DOHH2 (cell line): ENCODE data around the gene NEUROG1.

Experiments
- EZH2phosphoT487 ChIP-seq: fragments of 200-600 bp; sonication (generic); IDR thresholded peaks from 2 replicates; pipeline ENCODE4 v1.6.1; 2017; ENCODE audit warnings: borderline replicate concordance, mild to moderate bottlenecking, antibody characterized with exemption, low read length, moderate library complexity, mixed read lengths
- TF ChIP-seq, protein P1 (sequence below): fragments of 200-600 bp; sonication (generic); IDR thresholded peaks from one replicate; pipeline ENCODE4 v1.5.1; 2014; ENCODE audit warnings: antibody characterized with exemption, mild to moderate bottlenecking, low read depth, low read length; ENCODE audit not compliant: poor library complexity, severe bottlenecking

GRCh38 chr5:135574493-135574892, 38.7 kb upstream of the NEUROG1 start:
- TF ChIP-seq, protein P1, sequence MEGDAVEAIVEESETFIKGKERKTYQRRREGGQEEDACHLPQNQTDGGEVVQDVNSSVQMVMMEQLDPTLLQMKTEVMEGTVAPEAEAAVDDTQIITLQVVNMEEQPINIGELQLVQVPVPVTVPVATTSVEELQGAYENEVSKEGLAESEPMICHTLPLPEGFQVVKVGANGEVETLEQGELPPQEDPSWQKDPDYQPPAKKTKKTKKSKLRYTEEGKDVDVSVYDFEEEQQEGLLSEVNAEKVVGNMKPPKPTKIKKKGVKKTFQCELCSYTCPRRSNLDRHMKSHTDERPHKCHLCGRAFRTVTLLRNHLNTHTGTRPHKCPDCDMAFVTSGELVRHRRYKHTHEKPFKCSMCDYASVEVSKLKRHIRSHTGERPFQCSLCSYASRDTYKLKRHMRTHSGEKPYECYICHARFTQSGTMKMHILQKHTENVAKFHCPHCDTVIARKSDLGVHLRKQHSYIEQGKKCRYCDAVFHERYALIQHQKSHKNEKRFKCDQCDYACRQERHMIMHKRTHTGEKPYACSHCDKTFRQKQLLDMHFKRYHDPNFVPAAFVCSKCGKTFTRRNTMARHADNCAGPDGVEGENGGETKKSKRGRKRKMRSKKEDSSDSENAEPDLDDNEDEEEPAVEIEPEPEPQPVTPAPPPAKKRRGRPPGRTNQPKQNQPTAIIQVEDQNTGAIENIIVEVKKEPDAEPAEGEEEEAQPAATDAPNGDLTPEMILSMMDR, result no peak
- no peak for TF ChIP-seq EZH2phosphoT487
